WI38 (cell line): ENCODE data around the gene FOXN1.

ENCODE experiments used
- H3K4me3 ChIP-seq: 2 replicates; pipeline ENCODE4 v1.5.1; 2011; ENCODE audit warnings: low read depth, mild to moderate bottlenecking, control low read depth, low read length
- CTCF ChIP-seq: IDR thresholded peaks from 2 replicates; pipeline ENCODE4 v1.5.1; 2012; ENCODE audit warnings: low read depth, mild to moderate bottlenecking, control low read depth, low read length

Gene FOXN1

GRCh38 chr17:28480799-28481571, 25.2 kb upstream of the FOXN1 start:
- TF ChIP-seq CTCF = no peak
- no peak overlapping the region for H3K4me3 ChIP-seq

- TF ChIP-seq CTCF = no peak
- no peak overlapping the region for H3K4me3 ChIP-seq
Observed at GRCh38 chr17:28482551-28483199, 23.5 kb upstream of the FOXN1 start.

- TF ChIP-seq CTCF = no peak
- no peak overlapping the region for H3K4me3 ChIP-seq
Observed at GRCh38 chr17:28484296-28484695, 21.9 kb upstream of the FOXN1 start.

- no peak for TF ChIP-seq CTCF
Observed at GRCh38 chr17:28485049-28485448, 21.1 kb upstream of the FOXN1 start.

GRCh38 chr17:28487881-28488532, 18.1 kb upstream of the FOXN1 start:
- no peak overlapping the region for H3K4me3 ChIP-seq
- no peak for TF ChIP-seq CTCF

More at GRCh38 chr17:28485049-28485448, 21.1 kb upstream of the FOXN1 start:
- no peak overlapping the region for H3K4me3 ChIP-seq

- TF ChIP-seq CTCF = no peak
- H3K4me3 ChIP-seq = no peak overlapping the region
Observed at GRCh38 chr17:28488533-28489276, 17.4 kb upstream of the FOXN1 start.

- no peak for TF ChIP-seq CTCF
- no peak overlapping the region for H3K4me3 ChIP-seq
Observed at GRCh38 chr17:28491286-28491685, 14.9 kb upstream of the FOXN1 start.
